ENCODE data around the gene POLE.

DNA sequence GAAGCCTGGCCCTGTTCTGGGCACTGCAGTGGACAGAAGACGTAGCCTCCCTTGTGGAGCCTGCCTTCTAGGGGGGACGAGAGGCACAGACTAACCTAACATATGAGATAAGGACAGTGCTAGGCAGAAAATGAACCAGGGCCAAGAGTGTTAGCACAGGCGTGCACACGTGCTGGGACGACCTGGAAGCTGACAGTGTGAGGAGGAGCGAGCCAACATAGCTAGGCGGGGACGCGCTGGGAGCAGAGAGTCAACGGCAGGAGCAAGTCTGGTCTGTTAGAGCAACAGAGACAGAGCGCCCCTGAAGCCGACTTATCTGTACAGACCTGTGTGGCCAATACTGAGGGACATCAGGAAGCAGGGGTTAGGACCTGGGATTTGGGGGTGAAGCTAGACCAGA is 8.3 kb upstream of the POLE start:
- TF ChIP-seq CTCF (IDR thresholded peaks at IDR 0.05; ENCODE audit: poor library complexity) = no peak
- no peak for TF ChIP-seq EZH2 (IDR thresholded peaks at IDR 0.05; ENCODE audit: borderline replicate concordance)

Measured in hepatocyte (in vitro differentiated cells).